Hepatocyte (in vitro differentiated cells): ENCODE data around the gene TTR. TPM values are rescaled to one million over a fixed set of nuclear protein-coding genes. Genes with fewer than 3 reads are reported as not detected.

Experiments used
- DNase-seq: peaks from one replicate; pipeline ENCODE4 v3.0.0-alpha.2; 2016; ENCODE audit warnings: low spot score
- H2AFZ ChIP-seq: fragments of 200-600 bp; sonication (generic); 2 replicates; pipeline ENCODE4 v1.6.0; 2016; ENCODE audit warnings: antibody characterized with exemption, mild to moderate bottlenecking
- H3K27ac ChIP-seq: fragments of 200-600 bp; sonication (generic); 2 replicates; pipeline ENCODE4 v1.5.1; 2016; ENCODE audit warnings: mild to moderate bottlenecking
- H3K27me3 ChIP-seq: fragments of 200-600 bp; sonication (generic); 2 replicates; pipeline ENCODE4 v1.6.1; 2016
- H3K36me3 ChIP-seq: fragments of 200-600 bp; sonication (generic); replicated peaks from 2 replicates; pipeline ENCODE4 v1.5.1; 2016; ENCODE audit warnings: low read depth; ENCODE audit not compliant: insufficient read depth
- H3K4me1 ChIP-seq: fragments of 200-600 bp; sonication (generic); 2 replicates; pipeline ENCODE4 v1.5.1; 2016; ENCODE audit warnings: mild to moderate bottlenecking, moderate library complexity; ENCODE audit not compliant: insufficient read depth
- H3K4me2 ChIP-seq: fragments of 200-600 bp; sonication (generic); 2 replicates; pipeline ENCODE4 v1.6.0; 2016
- H3K4me3 ChIP-seq: fragments of 200-600 bp; sonication (generic); 2 replicates; pipeline ENCODE4 v1.5.1; 2016; ENCODE audit warnings: mild to moderate bottlenecking
- H3K79me2 ChIP-seq: fragments of 200-600 bp; sonication (generic); 2 replicates; pipeline ENCODE4 v1.6.0; 2017; ENCODE audit warnings: mild to moderate bottlenecking
- H3K9me2 ChIP-seq: fragments of 200-600 bp; sonication (generic); replicated peaks from 2 replicates; pipeline ENCODE4 v1.6.0; 2017; ENCODE audit warnings: mild to moderate bottlenecking; ENCODE audit not compliant: insufficient read depth
- H3K9me3 ChIP-seq: fragments of 200-600 bp; sonication (generic); 2 replicates; pipeline ENCODE4 v1.5.1; 2016; ENCODE audit warnings: low read depth, mild to moderate bottlenecking
- H4K20me1 ChIP-seq: fragments of 200-600 bp; sonication (generic); 2 replicates; pipeline ENCODE4 v1.6.0; 2016; ENCODE audit warnings: mild to moderate bottlenecking; ENCODE audit not compliant: insufficient read depth, poor library complexity, severe bottlenecking
- EZH2 ChIP-seq: fragments of 200-600 bp; sonication (generic); IDR thresholded peaks from 2 replicates; pipeline ENCODE4 v1.6.1; 2016; ENCODE audit warnings: antibody characterized with exemption, mild to moderate bottlenecking, borderline replicate concordance
- EZH2phosphoT487 ChIP-seq: fragments of 200-600 bp; sonication (generic); IDR thresholded peaks from one replicate; pipeline ENCODE4 v1.6.1; 2018; ENCODE audit warnings: antibody characterized with exemption, mild to moderate bottlenecking, low read depth, moderate library complexity; ENCODE audit not compliant: unreplicated experiment, severe bottlenecking
- WGBS: methylation state at CpG from one replicate; pipeline ENCODE4 v1.1.6; 2016; ENCODE audit warnings: low lambda C conversion rate; ENCODE audit errors: missing lambda C conversion rate; 5-methylcytosine and 5-hydroxymethylcytosine counted together
- polyA plus RNA-seq: library from polyadenylated mRNA; unstranded; fragments of >200 nt; fragmentation: Nextera tagmentation; extraction: Ambion mirVana; gene quantifications from 2 replicates; pipeline ENCODE4 v1.2.1, GENCODE V29; 2016
- total RNA-seq: library from RNA; depleted of rRNA; stranded (reverse); fragments of >200 nt; gene quantifications from 2 replicates; pipeline ENCODE4 v1.2.3, GENCODE V29; 2014
- TF ChIP-seq, protein P1 (sequence below): fragments of 200-600 bp; sonication (generic); IDR thresholded peaks from 2 replicates; pipeline ENCODE4 v1.5.1; 2016; ENCODE audit warnings: antibody characterized with exemption, mild to moderate bottlenecking; ENCODE audit not compliant: poor library complexity

The TTR gene
- total and polyA plus RNA-seq, 2 experiments from 2014 or later: 2,638 to 4,943 TPM

GRCh38 chr18:31624892-31625640 is 33.4 kb downstream of the TTR start:
- H4K20me1 ChIP-seq: no peaks in the 10 kb centered on the region
- no peaks in the 10 kb centered on the region for H3K79me2 ChIP-seq
- H3K9me2 ChIP-seq: no peaks in the 10 kb centered on the region
- no peak overlapping the region for H3K27ac ChIP-seq
- no peak for DNase-seq
- no peak overlapping the region for H2AFZ ChIP-seq
- H3K4me1 ChIP-seq: no peaks in the 10 kb centered on the region
- no peak overlapping the region for H3K4me2 ChIP-seq
- H3K27me3 ChIP-seq: no peaks in the 10 kb centered on the region
- no peaks in the 10 kb centered on the region for H3K9me3 ChIP-seq
- 85% methylated on average over 13 of the region's 13 CpGs for WGBS
- no peak overlapping the region for H3K4me3 ChIP-seq
- TF ChIP-seq, protein P1, sequence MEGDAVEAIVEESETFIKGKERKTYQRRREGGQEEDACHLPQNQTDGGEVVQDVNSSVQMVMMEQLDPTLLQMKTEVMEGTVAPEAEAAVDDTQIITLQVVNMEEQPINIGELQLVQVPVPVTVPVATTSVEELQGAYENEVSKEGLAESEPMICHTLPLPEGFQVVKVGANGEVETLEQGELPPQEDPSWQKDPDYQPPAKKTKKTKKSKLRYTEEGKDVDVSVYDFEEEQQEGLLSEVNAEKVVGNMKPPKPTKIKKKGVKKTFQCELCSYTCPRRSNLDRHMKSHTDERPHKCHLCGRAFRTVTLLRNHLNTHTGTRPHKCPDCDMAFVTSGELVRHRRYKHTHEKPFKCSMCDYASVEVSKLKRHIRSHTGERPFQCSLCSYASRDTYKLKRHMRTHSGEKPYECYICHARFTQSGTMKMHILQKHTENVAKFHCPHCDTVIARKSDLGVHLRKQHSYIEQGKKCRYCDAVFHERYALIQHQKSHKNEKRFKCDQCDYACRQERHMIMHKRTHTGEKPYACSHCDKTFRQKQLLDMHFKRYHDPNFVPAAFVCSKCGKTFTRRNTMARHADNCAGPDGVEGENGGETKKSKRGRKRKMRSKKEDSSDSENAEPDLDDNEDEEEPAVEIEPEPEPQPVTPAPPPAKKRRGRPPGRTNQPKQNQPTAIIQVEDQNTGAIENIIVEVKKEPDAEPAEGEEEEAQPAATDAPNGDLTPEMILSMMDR: no peak
- TF ChIP-seq EZH2phosphoT487 (no peak), EZH2 (no peak)
- no peaks in the 10 kb centered on the region for H3K36me3 ChIP-seq

- Histone ChIP-seq H3K9me2 (no peaks in the 10 kb centered on the region), H3K4me2 (no peak overlapping the region), H3K27ac (no peak overlapping the region), H3K4me1 (no peaks in the 10 kb centered on the region), H3K4me3 (no peak overlapping the region), H3K79me2 (no peaks in the 10 kb centered on the region), H3K36me3 (no peaks in the 10 kb centered on the region), H3K9me3 (no peaks in the 10 kb centered on the region), H3K27me3 (no peaks in the 10 kb centered on the region), H2AFZ (no peak overlapping the region), H4K20me1 (no peaks in the 10 kb centered on the region)
- no peak for DNase-seq
- TF ChIP-seq, protein P1: no peak
- TF ChIP-seq EZH2phosphoT487 (no peak), EZH2 (no peak)
- over 99% methylated on average over 6 of the region's 6 CpGs for WGBS
These were observed 34.7 kb downstream of the TTR start for GRCh38 chr18:31626409-31626808.

GRCh38 chr18:31630549-31630948 is 38.9 kb downstream of the TTR start:
- H3K27ac ChIP-seq: no peak overlapping the region
- no peak overlapping the region for H3K4me3 ChIP-seq
- H3K36me3 ChIP-seq: no peaks in the 10 kb centered on the region
- WGBS: 96% methylated on average over 4 of the region's 4 CpGs
- H3K79me2 ChIP-seq: no peaks in the 10 kb centered on the region
- H3K27me3 ChIP-seq: no peaks in the 10 kb centered on the region
- no peaks in the 10 kb centered on the region for H3K9me2 ChIP-seq
- H3K9me3 ChIP-seq: no peaks in the 10 kb centered on the region
- DNase-seq: no peak
- TF ChIP-seq EZH2 (no peak), EZH2phosphoT487 (no peak)
- TF ChIP-seq, protein P1: no peak
- H4K20me1 ChIP-seq: no peaks in the 10 kb centered on the region
- H2AFZ ChIP-seq: no peak overlapping the region
- no peaks in the 10 kb centered on the region for H3K4me1 ChIP-seq
- no peak overlapping the region for H3K4me2 ChIP-seq
